Measurements from ENCODE around the gene TSPAN4. TPM values are rescaled to one million over a fixed set of nuclear protein-coding genes. Genes with fewer than 3 reads are reported as not detected.
A peak's percentile ranks its signal among the peaks of the same experiment; 100 is the strongest.

The TSPAN4 gene
- total and polyA plus RNA-seq, 9 of the 15 experiments (the other 6 are each of a cell fraction or from before 2014, with no cell fraction given): 0.07 to 31.0 (median 15.7) TPM

- TF ChIP-seq YY1 (IDR thresholded peaks at IDR 0.05; ENCODE audit: borderline replicate concordance in 1 of 3, control insufficient read depth in 1 of 3, extremely low read depth in 1 of 3, insufficient read depth in 3 of 3, insufficient read length in 1 of 3, insufficient replicate concordance in 2 of 3, low read depth in 1 of 3, low read length in 2 of 3) (peak in 1 of 3 experiments; percentile 40), JUNB (CRISPR knock-in tag; conservative IDR thresholded peaks at IDR 0.05) (no peak), ZNF124 (CRISPR knock-in tag; IDR thresholded peaks at IDR 0.05) (no peak), ZNF830 (CRISPR knock-in tag; IDR thresholded peaks at IDR 0.05) (0 out of 2 replicates have a peak, but pooled peaks have one; percentile 19), MED1 (CRISPR knock-in tag; IDR thresholded peaks at IDR 0.05; ENCODE audit: borderline replicate concordance) (no peak), SAFB (IDR thresholded peaks at IDR 0.05; ENCODE audit: borderline replicate concordance, low read depth, low read length) (no peak), TSC22D4 (tag; IDR thresholded peaks at IDR 0.05) (no peak), HMBOX1 (IDR thresholded peaks at IDR 0.05) (no peak), POLR2B (IDR thresholded peaks at IDR 0.05; ENCODE audit: low read depth, partially characterized antibody) (peak; percentile 54), SMAD1 (IDR thresholded peaks at IDR 0.05; ENCODE audit: low read depth, low read length, partially characterized antibody) (no peak), ZNF449 (CRISPR knock-in tag; IDR thresholded peaks at IDR 0.05) (no peak), TAF15 (IDR thresholded peaks at IDR 0.05; ENCODE audit: low read depth, low read length) (no peak), RNF219 (CRISPR knock-in tag; IDR thresholded peaks at IDR 0.05) (no peak), CEBPB (tag; IDR thresholded peaks at IDR 0.05) (no peak), GTF3C2 (IDR thresholded peaks at IDR 0.05; ENCODE audit: borderline replicate concordance, extremely low read depth, insufficient read length) (no peak), FOSL1 (tag; conservative IDR thresholded peaks at IDR 0.05) (0 out of 2 replicates have a peak, but pooled peaks have one; percentile 21), ZNF23 (CRISPR knock-in tag; IDR thresholded peaks at IDR 0.05) (no peak), L3MBTL2 (IDR thresholded peaks at IDR 0.05) (peak; percentile 83)
Measured at GRCh38 chr11:827146-827896, 15.3 kb upstream of the TSPAN4 start (continued).

Data from K562 (cell line).